Esophagus squamous epithelium (tissue), 4 donors: ENCODE measurements around the gene RPS19BP1.

Experiments
- POLR2A ChIP-seq, 4 donors: fragments of 450-650 bp; IDR thresholded peaks; one replicate each; pipeline ENCODE4 v1.6.1; 2017; ENCODE audit warnings: antibody characterized with exemption in 4 of 4, mild to moderate bottlenecking in 4 of 4, moderate library complexity in 3 of 4
- TF ChIP-seq, protein P1 (sequence below), 6 experiments: fragments of 450-650 bp in 4 of 6; fragments of 200-600 bp in 2 of 6; sonication (generic) in 2 of 6; IDR thresholded peaks; one replicate each; pipeline ENCODE4 v1.5.1; 2016 to 2019; ENCODE audit warnings: antibody characterized with exemption in 6 of 6, mild to moderate bottlenecking in 4 of 6, moderate library complexity in 4 of 6

DNA sequence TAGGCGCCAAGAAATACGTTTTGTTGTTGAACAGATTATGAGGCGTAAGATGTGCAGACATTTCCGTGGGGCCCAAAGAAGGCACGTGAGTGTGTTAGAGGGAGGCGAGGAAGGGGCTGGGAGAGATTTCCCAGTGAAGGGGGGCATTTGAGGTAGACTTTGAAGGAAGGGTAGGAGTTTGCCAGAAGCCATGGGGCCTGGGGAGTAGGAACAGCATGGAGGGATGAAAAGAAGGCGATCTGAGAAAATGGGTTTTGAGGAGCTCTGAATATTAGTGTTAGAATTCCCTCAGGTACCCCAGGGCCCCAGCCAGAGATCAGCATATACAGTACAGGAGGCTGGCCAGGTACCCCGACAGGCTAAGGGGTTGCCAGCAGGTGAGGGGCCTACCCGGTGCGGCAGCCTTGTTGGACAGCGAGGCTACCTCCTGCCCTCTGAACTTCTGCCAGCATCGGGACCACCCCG lies 30.9 kb downstream of the RPS19BP1 start:
- TF ChIP-seq, protein P1, sequence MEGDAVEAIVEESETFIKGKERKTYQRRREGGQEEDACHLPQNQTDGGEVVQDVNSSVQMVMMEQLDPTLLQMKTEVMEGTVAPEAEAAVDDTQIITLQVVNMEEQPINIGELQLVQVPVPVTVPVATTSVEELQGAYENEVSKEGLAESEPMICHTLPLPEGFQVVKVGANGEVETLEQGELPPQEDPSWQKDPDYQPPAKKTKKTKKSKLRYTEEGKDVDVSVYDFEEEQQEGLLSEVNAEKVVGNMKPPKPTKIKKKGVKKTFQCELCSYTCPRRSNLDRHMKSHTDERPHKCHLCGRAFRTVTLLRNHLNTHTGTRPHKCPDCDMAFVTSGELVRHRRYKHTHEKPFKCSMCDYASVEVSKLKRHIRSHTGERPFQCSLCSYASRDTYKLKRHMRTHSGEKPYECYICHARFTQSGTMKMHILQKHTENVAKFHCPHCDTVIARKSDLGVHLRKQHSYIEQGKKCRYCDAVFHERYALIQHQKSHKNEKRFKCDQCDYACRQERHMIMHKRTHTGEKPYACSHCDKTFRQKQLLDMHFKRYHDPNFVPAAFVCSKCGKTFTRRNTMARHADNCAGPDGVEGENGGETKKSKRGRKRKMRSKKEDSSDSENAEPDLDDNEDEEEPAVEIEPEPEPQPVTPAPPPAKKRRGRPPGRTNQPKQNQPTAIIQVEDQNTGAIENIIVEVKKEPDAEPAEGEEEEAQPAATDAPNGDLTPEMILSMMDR (IDR thresholded peaks at IDR 0.05), result no peak
- TF ChIP-seq POLR2A (IDR thresholded peaks at IDR 0.05), result no peak
